ENCODE measurements around the gene KLHL26. TPM values are rescaled to one million over a fixed set of nuclear protein-coding genes. Genes with fewer than 3 reads are reported as not detected.

Gene KLHL26
- total RNA-seq, 1 donor from 2014 or later, result 10.9 TPM

DNA sequence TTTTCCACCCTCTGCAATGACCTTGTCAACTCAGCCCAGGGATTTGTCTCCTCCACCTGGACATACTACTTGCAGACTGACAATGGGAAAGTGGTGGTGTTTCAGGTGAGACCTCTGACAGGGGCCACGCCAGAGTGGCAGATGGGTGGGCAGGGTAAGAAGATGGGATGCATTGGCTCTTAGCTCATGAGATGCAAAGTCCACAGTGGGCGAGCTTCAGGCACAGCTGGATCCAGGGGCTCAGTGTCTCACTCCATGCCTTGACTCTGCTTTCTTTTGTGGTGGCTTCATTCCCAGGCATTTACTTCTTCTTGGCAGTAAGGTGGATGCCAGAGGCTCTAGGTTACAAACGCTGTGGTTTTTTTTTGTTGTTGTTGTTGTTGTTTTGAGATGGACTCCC, 20.8 kb upstream of the KLHL26 start:
- no peak for DNase-seq
- no peak overlapping the region for H3K4me3 Mint-ChIP-seq
- ATAC-seq (ENCODE audit: low read depth), result no peak
- POLR2A ChIA-PET, result no interaction called here
- no peak for TF ChIP-seq CTCF (IDR thresholded peaks at IDR 0.05)
- no peak overlapping the region for H3K27ac Mint-ChIP-seq
- CTCF ChIA-PET, result no interaction called here
- no peaks in the 10 kb centered on the region for H3K9me3 Mint-ChIP-seq
- intact Hi-C loops (cut with micrococcal nuclease), result no loop called here
- H3K27me3 Mint-ChIP-seq, result peaks cover 41% of the 10 kb centered on the region
- H3K36me3 Mint-ChIP-seq (ENCODE audit: low read depth), result no peaks in the 10 kb centered on the region
- peaks cover 17% of the 10 kb centered on the region for H3K4me1 Mint-ChIP-seq

GRCh38 chr19:18617562-18617961, 19.3 kb upstream of the KLHL26 start:
- Mint-ChIP-seq H3K9me3 (no peaks in the 10 kb centered on the region), H3K4me1 (peaks cover 5% of the 10 kb centered on the region), H3K27ac (no peak overlapping the region), H3K36me3 (ENCODE audit: low read depth) (no peaks in the 10 kb centered on the region), H3K4me3 (no peak overlapping the region), H3K27me3 (peaks cover 31% of the 10 kb centered on the region)
- intact Hi-C loops (cut with micrococcal nuclease), result no loop called here
- ChIA-PET CTCF (no interaction called here), POLR2A (no interaction called here)
- TF ChIP-seq CTCF (IDR thresholded peaks at IDR 0.05), result no peak
- ATAC-seq (ENCODE audit: low read depth) (no peak), DNase-seq (no peak)

DNA sequence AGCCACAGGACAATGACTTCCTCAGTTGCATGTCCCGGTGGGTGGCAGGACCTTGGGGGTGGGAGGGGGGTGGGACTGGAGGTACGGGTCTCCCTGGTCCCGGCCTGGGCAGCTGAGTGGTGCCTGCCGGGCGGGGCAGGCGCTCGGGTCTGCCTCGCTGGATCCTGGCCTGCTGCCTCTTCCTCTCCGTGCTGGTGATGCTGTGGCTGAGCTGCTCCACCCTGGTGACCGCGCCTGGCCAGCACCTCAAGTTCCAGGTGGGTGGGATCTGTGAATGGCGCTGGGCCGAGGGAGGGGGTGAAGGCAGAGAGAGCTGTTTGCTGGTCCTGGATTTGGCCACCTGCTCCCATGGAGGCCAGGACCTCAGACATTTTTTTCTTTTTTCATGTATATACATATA, 18.6 kb upstream of the KLHL26 start:
- no peak overlapping the region for H3K4me3 Mint-ChIP-seq
- H3K4me1 Mint-ChIP-seq, result peaks cover 3% of the 10 kb centered on the region
- ChIA-PET POLR2A (interaction anchor here (0.5 kb wide), 1 partner anchor 8 kb away, joined by 3 read pairs; no protein-coding TSS in a partner anchor), CTCF (no interaction called here)
- no peak for TF ChIP-seq CTCF (IDR thresholded peaks at IDR 0.05)
- no peaks in the 10 kb centered on the region for H3K36me3 Mint-ChIP-seq (ENCODE audit: low read depth)
- peaks cover 29% of the 10 kb centered on the region for H3K27me3 Mint-ChIP-seq
- no peaks in the 10 kb centered on the region for H3K9me3 Mint-ChIP-seq
- ATAC-seq (ENCODE audit: low read depth) (no peak), DNase-seq (no peak)
- intact Hi-C loops (cut with micrococcal nuclease), result no loop called here
- H3K27ac Mint-ChIP-seq, result no peak overlapping the region

DNA sequence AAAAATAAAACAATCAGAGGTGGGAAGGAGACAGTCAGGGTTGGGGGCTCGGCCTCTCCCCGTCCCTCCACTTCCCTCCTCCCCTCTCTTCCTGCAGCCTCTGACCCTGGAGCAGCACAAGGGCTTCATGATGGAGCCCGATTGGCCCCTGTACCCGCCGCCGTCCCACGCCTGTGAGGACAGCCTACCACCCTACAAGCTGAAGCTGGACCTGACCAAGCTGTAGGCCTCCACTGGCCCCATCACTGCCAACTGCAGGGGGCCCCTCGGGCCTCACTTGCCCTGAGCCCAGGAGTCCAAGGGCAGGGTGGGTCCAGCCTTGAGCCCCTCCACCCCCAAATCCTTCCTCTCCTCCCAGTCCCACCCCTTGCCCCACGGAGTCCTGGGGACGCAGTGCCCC, 16.5 kb upstream of the KLHL26 start:
- intact Hi-C loops (cut with micrococcal nuclease), result no loop called here
- Mint-ChIP-seq H3K4me3 (no peak overlapping the region), H3K27me3 (peaks cover 16% of the 10 kb centered on the region), H3K9me3 (no peaks in the 10 kb centered on the region), H3K36me3 (ENCODE audit: low read depth) (no peaks in the 10 kb centered on the region), H3K4me1 (no peaks in the 10 kb centered on the region), H3K27ac (no peak overlapping the region)
- TF ChIP-seq CTCF (IDR thresholded peaks at IDR 0.05), result no peak
- DNase-seq, result no peak
- POLR2A ChIA-PET, result no interaction called here
- ATAC-seq (ENCODE audit: low read depth), result no peak
- CTCF ChIA-PET, result no interaction called here

GRCh38 chr19:18620902-18621301, 15.9 kb upstream of the KLHL26 start:
- Mint-ChIP-seq H3K4me3 (no peak overlapping the region), H3K27ac (no peak overlapping the region), H3K36me3 (ENCODE audit: low read depth) (no peaks in the 10 kb centered on the region), H3K9me3 (no peaks in the 10 kb centered on the region), H3K4me1 (no peaks in the 10 kb centered on the region), H3K27me3 (peaks cover 11% of the 10 kb centered on the region)
- POLR2A ChIA-PET, result interaction anchor here (1.3 kb wide), 1 partner anchor 8 kb away, joined by 4 read pairs; the partner anchor contains the start of gene TMEM59L
- DNase-seq (no peak), ATAC-seq (ENCODE audit: low read depth) (no peak)
- intact Hi-C loops (cut with micrococcal nuclease), result no loop called here
- CTCF ChIA-PET, result no interaction called here
- no peak for TF ChIP-seq CTCF (IDR thresholded peaks at IDR 0.05)
